Breast epithelium (tissue), 3 donors: ENCODE results near the gene SARS1.

Experiments used
- CTCF ChIP-seq, 3 donors: fragments of 450-650 bp; IDR thresholded peaks; one replicate each; pipeline ENCODE4 v1.5.1; 2016 to 2017; ENCODE audit warnings: antibody characterized with exemption in 3 of 3, mild to moderate bottlenecking in 3 of 3, moderate library complexity in 3 of 3
- POLR2A ChIP-seq: fragments of 450-650 bp; IDR thresholded peaks from one replicate; pipeline ENCODE4 v1.6.1; 2016; ENCODE audit warnings: antibody characterized with exemption, mild to moderate bottlenecking, moderate library complexity

- TF ChIP-seq CTCF (IDR thresholded peaks at IDR 0.05) (no peak), POLR2A (no peak)
These were observed 34.7 kb downstream of the SARS1 start for GRCh38 chr1:109248444-109248796.
